EL (cell line): Measurements from ENCODE around the gene TNFRSF6B.
A peak's percentile ranks its signal among the peaks of the same experiment; 100 is the strongest.

Experiments
- DNase-seq: peaks from one replicate; pipeline ENCODE4 v3.0.0-alpha.2; 2016

The TNFRSF6B gene

GRCh38 chr20:63698739-63699465, 2.5 kb downstream of the TNFRSF6B start:
- peak; percentile 93 for DNase-seq

GRCh38 chr20:63699466-63700198, 3.2 kb downstream of the TNFRSF6B start:
- DNase-seq, result peak; percentile 8

- peak; percentile 0 for DNase-seq
Measured at GRCh38 chr20:63700199-63701050, 4.0 kb downstream of the TNFRSF6B start.

- peak; percentile 2 for DNase-seq
Measured at GRCh38 chr20:63701051-63701328, 4.5 kb downstream of the TNFRSF6B start.

GRCh38 chr20:63701329-63702035, 5.0 kb downstream of the TNFRSF6B start:
- peak; percentile 1 for DNase-seq

- DNase-seq, result no peak
Measured at GRCh38 chr20:63702036-63702665, 5.7 kb downstream of the TNFRSF6B start.

GRCh38 chr20:63702751-63703470, 6.5 kb downstream of the TNFRSF6B start:
- DNase-seq, result no peak

- DNase-seq, result no peak
Measured at GRCh38 chr20:63703471-63703975, 7.1 kb downstream of the TNFRSF6B start.

GRCh38 chr20:63703976-63704748, 7.7 kb downstream of the TNFRSF6B start:
- no peak for DNase-seq

- no peak for DNase-seq
Measured at GRCh38 chr20:63704749-63705117, 8.3 kb downstream of the TNFRSF6B start.

GRCh38 chr20:63705232-63706026, 9.0 kb downstream of the TNFRSF6B start:
- DNase-seq, result no peak

- DNase-seq, result no peak
Measured at GRCh38 chr20:63706027-63706695, 9.7 kb downstream of the TNFRSF6B start.

GRCh38 chr20:63706852-63707557, 10.6 kb downstream of the TNFRSF6B start:
- peak; percentile 47 for DNase-seq

GRCh38 chr20:63707558-63708300, 11.3 kb downstream of the TNFRSF6B start, which contains the start of the genes ARFRP1 and ZGPAT:
Gene ARFRP1, minus strand, starts transcription at chr20:63707976. Its CDS starts 885 bp downstream, at chr20:63707091.
Gene ZGPAT, plus strand, starts transcription at chr20:63708039. Its CDS starts 542 bp downstream, at chr20:63708581.
- DNase-seq, result peak; percentile 75

GRCh38 chr20:63708301-63709148, 12.1 kb downstream of the TNFRSF6B start:
- DNase-seq, result no peak

GRCh38 chr20:63709149-63709527, 12.7 kb downstream of the TNFRSF6B start:
- no peak for DNase-seq
